Caco-2 (cell line): ENCODE data around the gene SLU7. TPM values are rescaled to one million over a fixed set of nuclear protein-coding genes. Genes with fewer than 3 reads are reported as not detected.

Experiments
- BruUV-seq: library from RNA; stranded (reverse); fragments of 400-500 nt; replicated peaks from 2 replicates; lab custom pipeline; 2021; lab: Mats Ljungman, UMichigan
- CTCF ChIA-PET: fragments of 300-600 bp; sonication (Branson Sonifier 250); formaldehyde crosslinking; loops from one replicate; lab custom pipeline; 2022; ENCODE audit warnings: antibody characterized with exemption; lab: Charles Lee
- POLR2A ChIA-PET: fragments of 300-600 bp; sonication (Branson Sonifier 250); formaldehyde crosslinking; loops from one replicate; lab custom pipeline; 2022; ENCODE audit warnings: antibody characterized with exemption; lab: Charles Lee
- DNase-seq, 2 experiments: peaks; one replicate each; pipeline versions ENCODE4 v3.0.0 to v3.0.0-alpha.2; 2020 to 2022
- H3K27me3 ChIP-seq: replicated peaks from 2 replicates; pipeline ENCODE4 v1.6.0; 2011; ENCODE audit warnings: low read length; ENCODE audit not compliant: control insufficient read depth, insufficient read depth
- H3K36me3 ChIP-seq: 2 replicates; pipeline ENCODE4 v1.5.1; 2011; ENCODE audit warnings: low read length; ENCODE audit not compliant: control insufficient read depth, insufficient read depth
- H3K4me1 ChIP-seq: fragments of 250-450 bp; sonication (Bioruptor Pico); 2 replicates; pipeline ENCODE4 v1.5.1; 2020; ENCODE audit warnings: mild to moderate bottlenecking
- H3K4me3 ChIP-seq: 2 replicates; pipeline ENCODE4 v1.5.1; 2011; ENCODE audit warnings: low read depth, mild to moderate bottlenecking, control low read depth, low read length
- H3K9me3 ChIP-seq: fragments of 250-450 bp; sonication (Bioruptor Pico); 2 replicates; pipeline ENCODE4 v1.5.1; 2020; ENCODE audit warnings: mild to moderate bottlenecking, moderate library complexity
- H3K27ac Mint-ChIP-seq: one replicate; pipeline ENCODE4 v1.8.0; 2022; ENCODE audit warnings: mixed read lengths; ENCODE audit not compliant: unreplicated experiment
- H3K27me3 Mint-ChIP-seq: one replicate; pipeline ENCODE4 v1.8.0; 2022; ENCODE audit warnings: mixed read lengths; ENCODE audit not compliant: insufficient read depth, unreplicated experiment
- H3K36me3 Mint-ChIP-seq: one replicate; pipeline ENCODE4 v1.8.0; 2022; ENCODE audit warnings: mild to moderate bottlenecking, mixed read lengths; ENCODE audit not compliant: insufficient read depth, unreplicated experiment
- H3K4me1 Mint-ChIP-seq: one replicate; pipeline ENCODE4 v1.8.0; 2022; ENCODE audit warnings: low read depth, mixed read lengths; ENCODE audit not compliant: unreplicated experiment
- H3K4me3 Mint-ChIP-seq: one replicate; pipeline ENCODE4 v1.8.0; 2022; ENCODE audit warnings: mild to moderate bottlenecking, moderate library complexity, mixed read lengths; ENCODE audit not compliant: unreplicated experiment
- H3K9me3 Mint-ChIP-seq: one replicate; pipeline ENCODE4 v1.8.0; 2022; ENCODE audit warnings: mixed read lengths; ENCODE audit not compliant: unreplicated experiment
- CTCF ChIP-seq, 2 experiments: fragments of 200-600 bp in 1 of 2; IDR thresholded peaks; 1 replicate in 1 of 2; 2 replicates in 1 of 2; pipeline versions ENCODE4 v1.5.1 to v1.8.0; 2011 to 2022; ENCODE audit warnings: antibody characterized with exemption in 1 of 2, control low read depth in 1 of 2, inconsistent platforms in 1 of 2, low read depth in 1 of 2, low read length in 1 of 2, mild to moderate bottlenecking in 1 of 2, moderate library complexity in 1 of 2; ENCODE audit not compliant: insufficient read depth in 1 of 2, severe bottlenecking in 1 of 2, unreplicated experiment in 1 of 2
- intact Hi-C: fragments of 100-400 bp; cut with micrococcal nuclease; formaldehyde crosslinking; loops from one replicate; pipeline ENCODE4 v1.10.0; 2022; ENCODE audit not compliant: unreplicated experiment
- total RNA-seq: library from RNA; stranded (reverse); gene quantifications from 2 replicates; pipeline ENCODE4 v1.2.3, GENCODE V29; 2022

SLU7 gene
- total RNA-seq, 1 experiment from 2014 or later, result 55.0 TPM

- H3K9me3 Mint-ChIP-seq, result no peaks in the 10 kb centered on the region
- BruUV-seq, result no TSS peak
- H3K4me3 ChIP-seq, result no peak overlapping the region
- H3K27ac Mint-ChIP-seq, result no peak overlapping the region
- H3K36me3 Mint-ChIP-seq, result no peaks in the 10 kb centered on the region
- ChIA-PET POLR2A (no interaction called here), CTCF (interaction anchor here (1.2 kb wide), 1 partner anchor 26 kb away, joined by 4 read pairs; no protein-coding TSS in a partner anchor)
- H3K27me3 Mint-ChIP-seq, result no peaks in the 10 kb centered on the region
- no peaks in the 10 kb centered on the region for H3K27me3 ChIP-seq
- H3K4me1 ChIP-seq, result peaks cover 51% of the 10 kb centered on the region
- no peaks in the 10 kb centered on the region for H3K9me3 ChIP-seq
- no peak for TF ChIP-seq CTCF (IDR thresholded peaks at IDR 0.05; ENCODE audit: insufficient read depth in 1 of 2, low read depth in 1 of 2, low read length in 1 of 2, severe bottlenecking in 1 of 2, unreplicated experiment in 1 of 2)
- peaks cover 42% of the 10 kb centered on the region for H3K4me1 Mint-ChIP-seq
- DNase-seq, result no peak
- no peaks in the 10 kb centered on the region for H3K36me3 ChIP-seq
- intact Hi-C loops, result loop anchor here (10.0 kb wide), 1 partner anchor 440 kb away; no protein-coding TSS in a partner anchor
- no peak overlapping the region for H3K4me3 Mint-ChIP-seq
Observed at GRCh38 chr5:160464466-160464797, 45.6 kb upstream of the SLU7 start.

DNA sequence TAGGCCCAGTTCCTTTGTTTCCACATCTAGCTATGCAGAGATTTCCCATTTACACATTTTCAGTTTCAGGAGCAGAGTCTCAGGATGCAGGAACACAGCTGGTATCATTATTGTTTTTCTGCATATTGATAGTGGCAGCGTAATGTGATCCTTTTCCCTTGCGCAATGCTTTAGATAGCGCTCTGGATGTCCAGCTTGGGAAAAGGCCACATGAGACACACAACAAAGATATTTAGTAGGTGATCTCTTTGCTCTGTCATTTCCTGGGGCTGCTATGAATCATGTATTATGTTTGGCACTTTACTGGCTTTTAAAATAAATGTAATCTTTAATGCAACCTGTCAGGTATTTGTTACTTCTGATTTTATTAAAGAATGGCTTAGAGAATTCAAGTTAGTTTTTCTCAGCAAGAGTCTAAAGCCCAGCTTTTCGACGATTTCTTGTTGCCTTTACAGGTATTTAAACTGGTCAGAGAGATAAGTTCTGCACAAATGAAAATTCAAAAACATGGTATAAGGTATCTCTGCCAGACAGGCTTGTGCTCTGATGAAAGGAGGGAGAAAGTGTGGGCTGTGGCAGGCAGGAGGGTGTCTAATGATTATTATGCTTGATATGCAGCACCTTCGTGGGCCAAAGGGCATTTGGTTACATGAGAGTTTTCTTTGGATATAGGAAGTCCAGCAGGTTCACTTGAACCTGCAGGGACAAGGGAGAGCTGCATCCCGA is 45.0 kb upstream of the SLU7 start:
- no peak for DNase-seq
- intact Hi-C loops, result loop anchor here (10.0 kb wide), 1 partner anchor 441 kb away; no protein-coding TSS in a partner anchor
- H3K27me3 ChIP-seq, result no peaks in the 10 kb centered on the region
- TF ChIP-seq CTCF (IDR thresholded peaks at IDR 0.05; ENCODE audit: insufficient read depth in 1 of 2, low read depth in 1 of 2, low read length in 1 of 2, severe bottlenecking in 1 of 2, unreplicated experiment in 1 of 2), result no peak
- no peak overlapping the region for H3K4me3 ChIP-seq
- H3K9me3 Mint-ChIP-seq, result no peaks in the 10 kb centered on the region
- H3K27ac Mint-ChIP-seq, result no peak overlapping the region
- BruUV-seq, result no TSS peak
- no peaks in the 10 kb centered on the region for H3K36me3 ChIP-seq
- no peaks in the 10 kb centered on the region for H3K27me3 Mint-ChIP-seq
- ChIA-PET CTCF (interaction anchor here (1.2 kb wide), 1 partner anchor 25 kb away, joined by 4 read pairs; no protein-coding TSS in a partner anchor), POLR2A (no interaction called here)
- H3K4me1 Mint-ChIP-seq, result peaks cover 42% of the 10 kb centered on the region
- H3K4me1 ChIP-seq, result peaks cover 51% of the 10 kb centered on the region
- no peaks in the 10 kb centered on the region for H3K36me3 Mint-ChIP-seq
- H3K4me3 Mint-ChIP-seq, result no peak overlapping the region
- H3K9me3 ChIP-seq, result no peaks in the 10 kb centered on the region

GRCh38 chr5:160463227-160463626 is 44.3 kb upstream of the SLU7 start:
- no TSS peak for BruUV-seq
- intact Hi-C loops, result loop anchor here (10.0 kb wide), 1 partner anchor 442 kb away; no protein-coding TSS in a partner anchor
- H3K9me3 Mint-ChIP-seq, result no peaks in the 10 kb centered on the region
- H3K27ac Mint-ChIP-seq, result no peak overlapping the region
- H3K4me3 Mint-ChIP-seq, result no peak overlapping the region
- Histone ChIP-seq H3K9me3 (no peaks in the 10 kb centered on the region), H3K36me3 (no peaks in the 10 kb centered on the region), H3K4me3 (no peak overlapping the region), H3K4me1 (peaks cover 50% of the 10 kb centered on the region), H3K27me3 (no peaks in the 10 kb centered on the region)
- DNase-seq, result no peak
- H3K36me3 Mint-ChIP-seq, result no peaks in the 10 kb centered on the region
- H3K4me1 Mint-ChIP-seq, result peaks cover 39% of the 10 kb centered on the region
- no peaks in the 10 kb centered on the region for H3K27me3 Mint-ChIP-seq
- TF ChIP-seq CTCF (IDR thresholded peaks at IDR 0.05; ENCODE audit: insufficient read depth in 1 of 2, low read depth in 1 of 2, low read length in 1 of 2, severe bottlenecking in 1 of 2, unreplicated experiment in 1 of 2), result no peak
- ChIA-PET POLR2A (no interaction called here), CTCF (interaction anchor here (0.7 kb wide), 1 partner anchor 22 kb away, joined by 5 read pairs; no protein-coding TSS in a partner anchor)
